GM21723 (cell line): ENCODE measurements around the gene CLEC19A.

Experiments used
- ATAC-seq: cut with Tn5 transposase; IDR thresholded peaks from one replicate; pipeline ENCODE4 v1.9.1; 2021; ENCODE audit warnings: mild to moderate bottlenecking, moderate library complexity; ENCODE audit not compliant: unreplicated experiment

CLEC19A gene

GRCh38 chr16:19284207-19284606 lies 1.3 kb upstream of the CLEC19A start:
- ATAC-seq, result no peak

DNA sequence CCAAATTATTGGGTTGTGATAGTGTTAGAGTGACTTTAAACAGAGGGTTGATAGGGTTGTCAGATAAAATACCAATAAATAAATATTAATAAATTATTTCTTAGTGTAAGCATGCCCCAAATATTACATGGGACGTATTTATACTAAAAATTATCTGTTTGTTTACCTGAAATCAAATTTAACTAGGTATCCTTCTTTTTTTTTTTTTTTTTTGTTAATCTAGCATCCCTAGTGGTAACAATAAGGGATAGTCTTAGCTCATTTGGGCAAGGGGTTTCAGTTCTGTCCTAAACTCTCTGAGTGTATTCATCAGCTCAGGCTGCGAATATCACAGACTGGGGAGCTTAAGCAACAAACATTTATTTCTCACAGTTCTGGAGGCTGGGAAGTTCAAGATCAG lies 1.3 kb downstream of the CLEC19A start:
- ATAC-seq, result no peak

DNA sequence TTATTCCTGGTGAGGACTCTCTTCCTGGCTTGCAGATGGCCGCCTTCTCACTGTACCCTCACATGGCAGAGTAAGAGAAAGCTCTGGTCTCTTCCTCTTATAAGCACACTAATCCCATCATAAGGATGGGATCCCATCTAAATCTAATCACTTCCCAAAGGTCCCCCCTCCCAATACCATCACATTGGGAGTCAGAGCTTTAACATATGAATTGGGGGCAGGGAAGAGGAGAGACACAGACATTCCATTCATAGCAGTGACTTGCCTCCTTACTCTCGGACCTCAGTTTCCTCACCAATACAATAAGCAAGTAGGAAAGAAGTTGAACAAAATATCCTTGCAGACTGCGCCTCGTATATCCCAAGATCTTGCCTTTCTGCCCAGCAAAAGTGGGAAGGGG lies 1.7 kb downstream of the CLEC19A start:
- no peak for ATAC-seq

- ATAC-seq, result no peak
Measured at GRCh38 chr16:19288872-19289799, 3.6 kb downstream of the CLEC19A start.

DNA sequence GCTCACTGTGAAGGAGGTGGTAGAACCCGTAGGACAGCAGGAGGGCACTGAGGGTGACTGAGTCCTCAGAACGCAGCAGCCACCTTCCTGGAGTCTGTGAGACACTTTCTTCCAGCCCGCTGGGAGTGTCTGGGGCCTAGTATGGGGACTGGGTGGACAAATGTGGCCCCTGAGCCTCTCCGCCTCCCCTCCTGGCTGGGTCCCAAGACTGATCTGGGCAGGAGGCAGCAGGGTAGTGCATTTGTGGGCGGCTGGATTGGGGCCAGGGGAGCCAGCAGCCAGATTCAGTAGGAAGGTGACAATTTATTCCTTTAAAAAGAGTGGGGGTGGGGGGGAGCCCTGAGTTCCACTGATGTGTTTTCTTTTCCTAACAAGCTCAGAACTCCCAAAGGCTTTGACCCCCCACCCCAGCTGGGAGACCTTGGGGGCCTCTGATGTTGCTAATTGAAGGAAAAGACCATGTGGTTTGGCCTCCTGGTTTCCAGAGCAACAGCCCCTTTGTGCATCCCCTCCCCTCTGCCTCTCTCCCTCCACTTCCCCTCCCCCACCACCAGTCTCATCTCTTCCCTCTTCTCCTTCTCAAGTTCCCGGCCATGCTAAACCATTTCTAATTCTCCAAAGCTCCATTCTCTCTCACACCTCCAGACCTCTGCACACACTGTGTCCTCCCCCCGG lies 4.4 kb downstream of the CLEC19A start:
- no peak for ATAC-seq

DNA sequence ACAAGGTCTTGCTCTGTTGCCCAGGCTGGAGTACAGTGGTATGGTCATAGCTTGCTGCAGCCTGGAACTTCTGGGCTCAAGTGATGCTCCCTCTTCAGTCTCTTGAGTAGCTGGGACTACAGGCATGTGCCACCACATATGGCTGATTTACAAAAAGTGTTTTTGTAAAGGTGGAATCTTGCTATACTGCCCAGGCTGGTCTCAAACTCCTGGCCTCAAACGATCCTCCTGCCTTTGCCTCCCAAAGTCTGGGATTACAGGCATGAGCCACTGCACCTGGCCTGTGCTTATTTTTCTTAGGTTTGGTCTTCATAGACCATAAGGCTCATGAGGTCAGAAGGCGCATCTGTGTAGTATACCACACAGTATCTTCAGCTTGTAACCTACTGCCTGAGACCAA lies 5.3 kb downstream of the CLEC19A start:
- no peak for ATAC-seq

DNA sequence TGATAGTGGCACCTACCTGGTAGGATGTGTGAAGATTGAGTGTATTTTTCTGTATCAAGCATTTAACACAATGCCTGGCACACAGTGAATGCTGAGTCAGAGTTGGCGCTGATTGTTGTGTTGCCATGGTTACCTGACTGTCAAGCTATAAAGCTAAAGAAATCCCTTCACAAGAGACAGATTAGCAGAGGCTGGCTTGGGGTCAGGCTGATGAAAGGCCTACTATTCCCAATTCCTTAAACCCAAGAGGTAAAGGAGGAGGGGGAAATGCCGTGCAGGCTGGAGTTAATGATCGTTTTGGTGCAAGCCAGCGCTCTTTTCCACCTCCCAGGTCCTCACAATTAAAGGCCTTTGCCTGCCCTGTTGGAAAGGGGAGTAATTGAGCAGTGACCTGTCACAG lies 5.9 kb downstream of the CLEC19A start:
- no peak for ATAC-seq

- ATAC-seq, result no peak
Measured at GRCh38 chr16:19292186-19292585, 6.7 kb downstream of the CLEC19A start.

DNA sequence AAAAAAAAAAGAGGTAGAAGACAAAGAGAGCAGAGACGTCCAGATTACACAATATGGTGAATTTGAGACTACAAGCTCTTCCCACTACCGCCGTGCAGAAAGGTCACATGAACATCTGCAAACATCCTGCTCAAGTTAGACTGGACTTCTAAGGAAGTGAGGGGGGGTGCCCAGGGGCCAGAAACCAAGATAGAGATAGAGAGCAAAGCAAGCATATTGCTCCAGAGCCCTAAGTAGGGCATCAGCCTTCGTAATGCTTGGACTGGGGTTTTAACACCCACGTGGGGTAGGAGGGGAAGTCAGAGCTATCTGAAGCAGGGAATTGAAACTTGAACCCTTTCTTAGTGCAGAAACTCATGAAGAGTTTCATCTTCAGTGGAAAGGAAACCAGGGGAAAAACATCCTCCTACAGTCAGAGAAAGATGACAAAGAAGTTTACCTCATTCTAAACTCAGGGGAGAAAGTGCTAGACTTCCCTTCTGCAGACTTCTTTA lies 8.7 kb downstream of the CLEC19A start:
- peak; percentile 92 for ATAC-seq

- ATAC-seq, result no peak
Measured at GRCh38 chr16:19295393-19295792, 9.9 kb downstream of the CLEC19A start.

DNA sequence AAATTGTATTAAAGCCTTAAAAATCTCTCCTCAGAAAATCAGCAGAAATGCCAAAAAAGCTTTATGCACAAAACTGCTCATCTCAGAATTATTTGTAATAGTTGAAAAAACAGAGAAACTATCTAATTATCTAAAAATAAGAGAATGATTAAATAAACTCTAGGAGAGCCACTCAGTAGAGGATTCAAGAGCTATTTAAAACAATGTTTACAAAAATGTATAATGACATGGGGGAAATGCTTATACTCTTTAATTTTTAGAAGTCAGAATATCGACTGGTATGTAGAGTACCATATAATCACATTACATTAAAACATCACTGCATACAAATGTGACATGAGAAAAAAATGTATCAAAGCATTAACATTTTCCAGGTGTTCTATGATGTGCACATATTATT lies 11.9 kb downstream of the CLEC19A start:
- ATAC-seq, result no peak

- no peak for ATAC-seq
Measured at GRCh38 chr16:19299565-19299964, 14.0 kb downstream of the CLEC19A start.

- no peak for ATAC-seq
Measured at GRCh38 chr16:19301931-19302330, 16.4 kb downstream of the CLEC19A start.

GRCh38 chr16:19304750-19305149 lies 19.2 kb downstream of the CLEC19A start:
- ATAC-seq, result no peak

GRCh38 chr16:19305443-19305842 lies 19.9 kb downstream of the CLEC19A start:
- ATAC-seq, result no peak

- ATAC-seq, result no peak
Measured at GRCh38 chr16:19307587-19308241, 22.2 kb downstream of the CLEC19A start.

GRCh38 chr16:19308392-19308791 lies 22.9 kb downstream of the CLEC19A start:
- no peak for ATAC-seq

DNA sequence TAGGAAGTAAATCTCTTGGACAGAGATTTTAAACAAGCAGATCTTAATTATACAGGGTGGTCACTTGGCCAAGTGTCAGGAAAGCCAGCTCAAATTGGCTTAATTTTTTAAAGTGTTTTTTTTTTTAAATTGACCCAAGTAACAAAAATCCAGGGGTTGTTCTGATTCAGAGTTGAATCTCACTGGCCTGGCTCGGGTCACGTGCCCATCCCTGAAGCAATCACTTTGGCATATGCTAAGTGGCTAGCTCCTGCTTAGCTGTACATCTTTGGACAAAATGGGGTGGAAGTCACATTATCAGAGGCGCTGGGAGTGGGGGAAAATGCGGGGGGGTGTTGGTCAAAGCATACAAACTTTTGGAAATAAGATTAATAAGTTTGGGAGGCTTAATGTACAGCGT lies 23.6 kb downstream of the CLEC19A start:
- no peak for ATAC-seq

- ATAC-seq, result no peak
Measured at GRCh38 chr16:19314718-19315425, 29.3 kb downstream of the CLEC19A start.

GRCh38 chr16:19315889-19316433 lies 30.4 kb downstream of the CLEC19A start:
- ATAC-seq, result no peak

DNA sequence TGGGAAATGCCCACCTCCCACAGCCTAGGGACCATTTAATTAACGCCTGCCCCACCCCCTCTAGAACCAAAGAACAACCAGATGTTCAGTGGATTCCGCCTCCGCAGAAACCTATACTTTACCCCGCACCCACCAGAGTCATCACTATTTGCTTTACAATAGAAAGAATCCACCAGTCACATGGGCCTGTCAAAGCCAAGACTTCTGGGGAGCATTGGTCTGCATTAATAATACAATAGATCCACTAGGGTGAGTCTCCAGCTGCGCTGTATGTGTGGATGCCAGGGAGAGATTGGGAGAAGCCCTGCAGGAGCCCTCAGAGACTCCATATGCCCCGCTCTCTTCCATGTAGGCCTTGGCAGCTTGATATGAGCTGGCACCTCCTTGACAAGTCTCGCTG lies 31.3 kb downstream of the CLEC19A start:
- ATAC-seq, result no peak
